Upper lobe of left lung (tissue), 6 donors: ENCODE data around the gene TPSD1. TPM values are rescaled to one million over a fixed set of nuclear protein-coding genes. Genes with fewer than 3 reads are reported as not detected.

ENCODE experiments used
- ATAC-seq, 2 donors: fragments of 200-7000 bp; cut with Tn5 transposase; one replicate each; pipeline ENCODE4 v1.9.1; 2022; ENCODE audit warnings: mild to moderate bottlenecking in 2 of 2, moderate library complexity in 2 of 2; ENCODE audit not compliant: low FRiP score in 2 of 2
- DNase-seq, 2 donors: peaks; one replicate each; pipeline ENCODE4 v3.0.0-alpha.2; 2019 to 2020
- H3K27ac ChIP-seq, 4 donors: fragments of 200-600 bp; sonication (generic); one replicate each; pipeline ENCODE4 v1.5.1; 2016 to 2019
- H3K27me3 ChIP-seq, 4 donors: fragments of 200-600 bp; sonication (generic); one replicate each; pipeline ENCODE4 v1.5.1; 2017 to 2019
- H3K36me3 ChIP-seq, 4 donors: fragments of 200-600 bp; sonication (generic); one replicate each; pipeline ENCODE4 v1.5.1; 2016 to 2019
- H3K4me1 ChIP-seq, 4 donors: fragments of 200-600 bp; sonication (generic); one replicate each; pipeline ENCODE4 v1.5.1; 2018 to 2019
- H3K4me3 ChIP-seq, 4 donors: fragments of 200-600 bp; sonication (generic); one replicate each; pipeline ENCODE4 v1.5.1; 2017 to 2019; ENCODE audit warnings: mild to moderate bottlenecking in 2 of 4, moderate library complexity in 1 of 4
- H3K9me3 ChIP-seq, 4 donors: fragments of 200-600 bp; sonication (generic); one replicate each; pipeline ENCODE4 v1.5.1; 2018 to 2019
- EP300 ChIP-seq, 4 donors: sonication (generic); formaldehyde crosslinking; IDR thresholded peaks; one replicate each; pipeline ENCODE4 v1.5.1; 2017; ENCODE audit warnings: antibody characterized with exemption in 4 of 4, control low read depth in 2 of 4
- POLR2A ChIP-seq, 4 donors: fragments of 450-650 bp; IDR thresholded peaks; one replicate each; pipeline ENCODE4 v1.5.1; 2016 to 2017; ENCODE audit warnings: antibody characterized with exemption in 4 of 4, mild to moderate bottlenecking in 2 of 4
- POLR2AphosphoS5 ChIP-seq, 2 donors: sonication (generic); formaldehyde crosslinking; IDR thresholded peaks; one replicate each; pipeline ENCODE4 v1.5.1; 2017; ENCODE audit warnings: antibody characterized with exemption in 2 of 2
- WGBS, 2 donors: methylation state at CpG; one replicate each; pipeline ENCODE4 v1.1.5; 2017 to 2018; 5-methylcytosine and 5-hydroxymethylcytosine counted together
- total RNA-seq, 6 donors: library from RNA; depleted of rRNA in 4 of 6; stranded (reverse); fragments of >200 nt in 4 of 6; gene quantifications; one replicate each; pipeline versions ENCODE4 v1.1.0 to v1.2.1, GENCODE V29; 2016 to 2021
- TF ChIP-seq, protein P1 (sequence below), 6 experiments: fragments of 450-650 bp in 4 of 6; fragments of 200-600 bp in 2 of 6; sonication (generic) in 2 of 6; IDR thresholded peaks; one replicate each; pipeline ENCODE4 v1.5.1; 2016 to 2019; ENCODE audit warnings: antibody characterized with exemption in 6 of 6
- donor health status: DM: no; HTN: no; CAD: no; lungs with moderate emphysema.
- donor health status: DM: no; HTN: yes; CAD: no; lungs with severe emphysema.

TPSD1 gene
- total RNA-seq, 6 donors from 2014 or later, result 1.3 to 14.0 (median 6.4) TPM

DNA sequence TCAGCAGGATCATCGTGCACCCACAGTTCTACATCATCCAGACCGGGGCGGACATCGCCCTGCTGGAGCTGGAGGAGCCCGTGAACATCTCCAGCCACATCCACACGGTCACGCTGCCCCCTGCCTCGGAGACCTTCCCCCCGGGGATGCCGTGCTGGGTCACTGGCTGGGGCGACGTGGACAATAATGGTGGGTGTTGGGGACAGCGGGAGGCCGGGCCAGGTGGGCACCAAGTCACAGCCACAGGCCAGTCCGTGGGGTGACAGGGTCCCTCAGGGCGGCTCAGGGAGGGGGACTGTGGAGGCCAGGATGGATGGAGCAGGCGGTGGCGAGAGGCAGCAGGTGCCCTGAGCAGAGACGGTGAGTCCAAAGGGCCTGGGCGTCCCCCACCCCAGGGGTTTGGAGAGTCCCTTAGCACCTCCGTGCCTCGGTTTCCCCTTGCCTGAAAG lies 1.0 kb downstream of the TPSD1 start:
- Histone ChIP-seq H3K4me1 (peaks cover 0 to 9% (median 0%) of the 10 kb centered on the region in 4 donors), H3K27ac (no peak overlapping the region), H3K9me3 (no peaks in the 10 kb centered on the region), H3K27me3 (peaks cover 0 to 25% (median 6%) of the 10 kb centered on the region in 4 donors), H3K36me3 (no peaks in the 10 kb centered on the region), H3K4me3 (no peak overlapping the region)
- TF ChIP-seq, protein P1, sequence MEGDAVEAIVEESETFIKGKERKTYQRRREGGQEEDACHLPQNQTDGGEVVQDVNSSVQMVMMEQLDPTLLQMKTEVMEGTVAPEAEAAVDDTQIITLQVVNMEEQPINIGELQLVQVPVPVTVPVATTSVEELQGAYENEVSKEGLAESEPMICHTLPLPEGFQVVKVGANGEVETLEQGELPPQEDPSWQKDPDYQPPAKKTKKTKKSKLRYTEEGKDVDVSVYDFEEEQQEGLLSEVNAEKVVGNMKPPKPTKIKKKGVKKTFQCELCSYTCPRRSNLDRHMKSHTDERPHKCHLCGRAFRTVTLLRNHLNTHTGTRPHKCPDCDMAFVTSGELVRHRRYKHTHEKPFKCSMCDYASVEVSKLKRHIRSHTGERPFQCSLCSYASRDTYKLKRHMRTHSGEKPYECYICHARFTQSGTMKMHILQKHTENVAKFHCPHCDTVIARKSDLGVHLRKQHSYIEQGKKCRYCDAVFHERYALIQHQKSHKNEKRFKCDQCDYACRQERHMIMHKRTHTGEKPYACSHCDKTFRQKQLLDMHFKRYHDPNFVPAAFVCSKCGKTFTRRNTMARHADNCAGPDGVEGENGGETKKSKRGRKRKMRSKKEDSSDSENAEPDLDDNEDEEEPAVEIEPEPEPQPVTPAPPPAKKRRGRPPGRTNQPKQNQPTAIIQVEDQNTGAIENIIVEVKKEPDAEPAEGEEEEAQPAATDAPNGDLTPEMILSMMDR (IDR thresholded peaks at IDR 0.05), result no peak
- no peak for TF ChIP-seq POLR2AphosphoS5 (IDR thresholded peaks at IDR 0.05)
- TF ChIP-seq POLR2A (IDR thresholded peaks at IDR 0.05), result no peak
- no peak for TF ChIP-seq EP300 (IDR thresholded peaks at IDR 0.05)
- 78 to 93% methylated on average over 9 to 22 of the region's 22 CpGs for WGBS, 2 donors
- ATAC-seq (peak in 1 of 2 donors; percentile 7), DNase-seq (peak in 1 of 2 donors; percentile 68)

DNA sequence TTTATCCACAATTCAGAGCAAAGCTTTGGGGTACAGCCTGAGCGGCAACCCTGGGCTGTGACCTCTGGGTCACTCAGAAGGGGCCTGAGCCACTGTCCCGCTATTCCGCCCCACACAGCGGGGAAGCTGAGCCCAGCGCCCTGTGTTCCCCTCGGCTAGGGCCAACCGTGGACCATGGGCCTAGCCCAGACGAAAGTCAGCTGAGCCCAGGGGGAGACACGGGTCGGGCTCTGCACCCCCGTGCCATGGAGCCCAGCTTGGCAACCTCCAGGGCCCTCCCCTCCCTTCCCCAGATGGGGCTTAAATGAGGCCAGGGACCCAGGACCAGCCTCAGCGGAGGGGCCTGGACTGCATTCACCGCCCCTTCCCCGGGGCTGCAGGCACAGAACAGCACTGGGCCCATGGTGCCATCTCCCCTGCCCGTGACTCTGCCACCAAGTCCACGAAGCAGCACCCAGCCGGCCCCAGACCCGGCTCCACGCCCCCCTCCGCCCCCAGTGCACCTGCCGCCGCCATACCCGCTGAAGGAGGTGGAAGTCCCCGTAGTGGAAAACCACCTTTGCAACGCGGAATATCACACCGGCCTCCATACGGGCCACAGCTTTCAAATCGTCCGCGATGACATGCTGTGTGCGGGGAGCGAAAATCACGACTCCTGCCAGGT lies 1.8 kb downstream of the TPSD1 start:
- Histone ChIP-seq H3K27ac (no peak overlapping the region), H3K4me1 (peaks cover 0 to 9% (median 0%) of the 10 kb centered on the region in 4 donors), H3K27me3 (peaks cover 0 to 25% (median 7%) of the 10 kb centered on the region in 4 donors), H3K36me3 (no peaks in the 10 kb centered on the region), H3K4me3 (no peak overlapping the region), H3K9me3 (no peaks in the 10 kb centered on the region)
- ATAC-seq (no peak), DNase-seq (peak in 1 of 2 donors; percentile 75)
- WGBS, 2 donors, result 76 to 78% methylated on average over 16 to 26 of the region's 34 CpGs
- no peak for TF ChIP-seq POLR2AphosphoS5 (IDR thresholded peaks at IDR 0.05)
- TF ChIP-seq, protein P1 (IDR thresholded peaks at IDR 0.05), result no peak
- TF ChIP-seq POLR2A (IDR thresholded peaks at IDR 0.05), result no peak
- no peak for TF ChIP-seq EP300 (IDR thresholded peaks at IDR 0.05)

DNA sequence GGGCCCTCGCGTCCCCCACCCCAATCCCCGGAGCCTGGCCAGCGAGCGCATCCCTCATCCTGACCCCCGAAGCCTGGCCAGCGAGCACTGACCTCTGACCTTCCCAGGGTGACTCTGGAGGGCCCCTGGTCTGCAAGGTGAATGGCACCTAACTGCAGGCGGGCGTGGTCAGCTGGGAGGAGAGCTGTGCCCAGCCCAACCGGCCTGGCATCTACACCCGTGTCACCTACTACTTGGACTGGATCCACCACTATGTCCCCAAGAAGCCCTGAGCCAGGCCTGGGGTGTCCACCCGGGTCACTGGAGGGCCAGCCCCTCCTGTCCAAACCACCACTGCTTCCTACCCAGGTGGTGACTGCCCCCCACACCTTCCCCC lies 2.3 kb downstream of the TPSD1 start:
- Histone ChIP-seq H3K4me1 (peaks cover 0 to 9% (median 0%) of the 10 kb centered on the region in 4 donors), H3K27me3 (peaks cover 0 to 25% (median 8%) of the 10 kb centered on the region in 4 donors), H3K36me3 (no peaks in the 10 kb centered on the region), H3K27ac (no peak overlapping the region), H3K4me3 (no peak overlapping the region), H3K9me3 (no peaks in the 10 kb centered on the region)
- TF ChIP-seq EP300 (IDR thresholded peaks at IDR 0.05), result no peak
- TF ChIP-seq, protein P1 (IDR thresholded peaks at IDR 0.05), result no peak
- TF ChIP-seq POLR2AphosphoS5 (IDR thresholded peaks at IDR 0.05), result no peak
- no peak for TF ChIP-seq POLR2A (IDR thresholded peaks at IDR 0.05)
- 53 to 54% methylated on average over 8 to 12 of the region's 12 CpGs for WGBS, 2 donors
- DNase-seq (no peak), ATAC-seq (no peak)

DNA sequence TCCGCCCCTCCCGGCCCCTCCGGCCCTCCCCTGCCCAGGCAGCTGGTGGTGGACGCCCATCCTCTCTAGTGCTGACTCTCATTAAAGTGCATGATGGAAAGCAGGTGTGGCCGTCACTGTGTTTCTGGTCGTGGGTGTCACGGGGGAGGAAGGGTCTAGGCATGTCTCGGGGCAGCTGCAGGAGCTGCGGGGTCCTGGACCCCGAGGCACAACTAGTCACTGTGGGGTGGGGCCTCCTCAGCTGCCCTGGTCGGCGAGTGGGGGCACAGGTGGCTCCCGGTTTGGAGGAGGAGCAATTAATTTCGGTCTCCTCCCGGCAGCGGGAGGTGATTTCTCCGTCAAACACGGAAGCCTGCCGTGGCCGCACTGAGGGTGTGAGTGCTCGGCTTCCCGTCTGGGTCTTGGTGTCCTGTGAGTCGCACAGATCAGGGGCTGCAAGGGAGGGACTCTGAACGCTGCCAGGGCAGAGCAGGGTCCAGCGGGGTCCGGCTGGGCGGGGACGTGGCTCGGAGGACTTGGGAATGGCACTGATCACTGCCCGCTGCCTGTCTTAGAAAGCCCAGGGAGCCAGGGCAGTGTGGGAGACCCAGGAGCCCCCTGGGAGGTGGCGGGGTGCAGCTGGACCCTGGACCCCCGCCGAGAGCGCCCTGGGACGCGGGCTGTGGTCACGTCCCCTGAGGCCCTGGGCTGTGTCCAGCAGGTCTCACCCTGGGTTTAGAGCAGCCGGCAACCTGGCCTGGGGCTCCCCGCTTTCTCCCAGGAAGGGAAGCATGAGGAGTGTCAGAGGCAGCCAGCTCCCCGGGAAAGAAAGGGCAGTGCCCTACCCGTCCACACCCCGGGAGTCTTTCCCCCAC lies 3.3 kb downstream of the TPSD1 start:
- Histone ChIP-seq H3K27me3 (peaks cover 0 to 25% (median 8%) of the 10 kb centered on the region in 4 donors), H3K36me3 (no peaks in the 10 kb centered on the region), H3K27ac (no peak overlapping the region), H3K9me3 (no peaks in the 10 kb centered on the region), H3K4me3 (no peak overlapping the region), H3K4me1 (peaks cover 0 to 9% (median 0%) of the 10 kb centered on the region in 4 donors)
- DNase-seq (peak in 1 of 2 donors; percentile 73), ATAC-seq (no peak)
- 15% methylated on average over 31 of the region's 42 CpGs; no CpG with 5 or more reads in 1 of the 2 donors for WGBS, 2 donors
- no peak for TF ChIP-seq POLR2AphosphoS5 (IDR thresholded peaks at IDR 0.05)
- TF ChIP-seq EP300 (IDR thresholded peaks at IDR 0.05), result no peak
- TF ChIP-seq, protein P1 (IDR thresholded peaks at IDR 0.05), result no peak
- no peak for TF ChIP-seq POLR2A (IDR thresholded peaks at IDR 0.05)
